Measurements from ENCODE around the gene SMC1B. TPM values are rescaled to one million over a fixed set of nuclear protein-coding genes. Genes with fewer than 3 reads are reported as not detected.

Gene SMC1B
- total and polyA plus RNA-seq, 2 experiments from 2014 or later: 0.10 TPM; not detected in 1

- Histone ChIP-seq H3K79me2 (no peaks in the 10 kb centered on the region), H3K4me3 (no peak overlapping the region), H3K9me2 (replicated peaks; ENCODE audit: insufficient read depth) (no peaks in the 10 kb centered on the region), H4K20me1 (ENCODE audit: insufficient read depth, poor library complexity, severe bottlenecking) (no peaks in the 10 kb centered on the region), H3K27me3 (no peaks in the 10 kb centered on the region), H3K27ac (peak overlapping the region; percentile 50), H3K36me3 (replicated peaks; ENCODE audit: insufficient read depth, low read depth) (no peaks in the 10 kb centered on the region), H3K4me1 (ENCODE audit: insufficient read depth) (peaks cover 46% of the 10 kb centered on the region), H2AFZ (no peak overlapping the region), H3K9me3 (ENCODE audit: low read depth) (no peaks in the 10 kb centered on the region), H3K4me2 (no peak overlapping the region)
- TF ChIP-seq EZH2 (IDR thresholded peaks at IDR 0.05; ENCODE audit: borderline replicate concordance): no peak
- 91% methylated on average over 4 of the region's 4 CpGs for WGBS (ENCODE audit: low lambda C conversion rate, missing lambda C conversion rate)
- no peak for DNase-seq (ENCODE audit: low spot score)
Measured at GRCh38 chr22:45455621-45456020, 42.2 kb upstream of the SMC1B start.

- H3K9me2 ChIP-seq (replicated peaks; ENCODE audit: insufficient read depth): no peaks in the 10 kb centered on the region
- H3K27ac ChIP-seq: peak overlapping the region; percentile 50
- 68% methylated on average over 14 of the region's 14 CpGs for WGBS (ENCODE audit: low lambda C conversion rate, missing lambda C conversion rate)
Measured at GRCh38 chr22:45455212-45455611, 41.8 kb upstream of the SMC1B start.

GRCh38 chr22:45454275-45454674, 40.9 kb upstream of the SMC1B start:
- WGBS (ENCODE audit: low lambda C conversion rate, missing lambda C conversion rate): 56% methylated on average over 4 of the region's 4 CpGs
- no peak overlapping the region for H3K4me3 ChIP-seq
- H3K9me3 ChIP-seq (ENCODE audit: low read depth): no peaks in the 10 kb centered on the region
- H3K4me1 ChIP-seq (ENCODE audit: insufficient read depth): peaks cover 44% of the 10 kb centered on the region
- TF ChIP-seq EZH2phosphoT487 (IDR thresholded peaks at IDR 0.05; ENCODE audit: low read depth, severe bottlenecking, unreplicated experiment): no peak
- TF ChIP-seq CTCF (IDR thresholded peaks at IDR 0.05; ENCODE audit: poor library complexity): no peak
- no peak for TF ChIP-seq EZH2 (IDR thresholded peaks at IDR 0.05; ENCODE audit: borderline replicate concordance)
- no peak for DNase-seq (ENCODE audit: low spot score)
- no peaks in the 10 kb centered on the region for H4K20me1 ChIP-seq (ENCODE audit: insufficient read depth, poor library complexity, severe bottlenecking)
- H3K27ac ChIP-seq: peak overlapping the region; percentile 50
- no peaks in the 10 kb centered on the region for H3K36me3 ChIP-seq (replicated peaks; ENCODE audit: insufficient read depth, low read depth)
- no peaks in the 10 kb centered on the region for H3K9me2 ChIP-seq (replicated peaks; ENCODE audit: insufficient read depth)
- no peak overlapping the region for H2AFZ ChIP-seq
- H3K27me3 ChIP-seq: no peaks in the 10 kb centered on the region
- no peaks in the 10 kb centered on the region for H3K79me2 ChIP-seq
- no peak overlapping the region for H3K4me2 ChIP-seq

More at GRCh38 chr22:45455212-45455611, 41.8 kb upstream of the SMC1B start:
- peaks cover 47% of the 10 kb centered on the region for H3K4me1 ChIP-seq (ENCODE audit: insufficient read depth)
- no peak overlapping the region for H3K4me3 ChIP-seq
- no peaks in the 10 kb centered on the region for H4K20me1 ChIP-seq (ENCODE audit: insufficient read depth, poor library complexity, severe bottlenecking)
- DNase-seq (ENCODE audit: low spot score): no peak
- no peak overlapping the region for H2AFZ ChIP-seq
- no peaks in the 10 kb centered on the region for H3K79me2 ChIP-seq
- H3K36me3 ChIP-seq (replicated peaks; ENCODE audit: insufficient read depth, low read depth): no peaks in the 10 kb centered on the region
- no peaks in the 10 kb centered on the region for H3K27me3 ChIP-seq
- H3K4me2 ChIP-seq: no peak overlapping the region
- no peaks in the 10 kb centered on the region for H3K9me3 ChIP-seq (ENCODE audit: low read depth)
- TF ChIP-seq EZH2phosphoT487 (IDR thresholded peaks at IDR 0.05; ENCODE audit: low read depth, severe bottlenecking, unreplicated experiment) (no peak), CTCF (IDR thresholded peaks at IDR 0.05; ENCODE audit: poor library complexity) (no peak), EZH2 (IDR thresholded peaks at IDR 0.05; ENCODE audit: borderline replicate concordance) (no peak)

- Histone ChIP-seq H3K27ac (peak overlapping the region; percentile 50), H3K4me2 (no peak overlapping the region), H3K9me3 (ENCODE audit: low read depth) (no peaks in the 10 kb centered on the region), H2AFZ (no peak overlapping the region), H3K27me3 (no peaks in the 10 kb centered on the region), H3K9me2 (replicated peaks; ENCODE audit: insufficient read depth) (no peaks in the 10 kb centered on the region), H3K4me3 (no peak overlapping the region), H3K79me2 (no peaks in the 10 kb centered on the region), H3K36me3 (replicated peaks; ENCODE audit: insufficient read depth, low read depth) (no peaks in the 10 kb centered on the region), H4K20me1 (ENCODE audit: insufficient read depth, poor library complexity, severe bottlenecking) (no peaks in the 10 kb centered on the region), H3K4me1 (ENCODE audit: insufficient read depth) (peaks cover 44% of the 10 kb centered on the region)
- no peak for TF ChIP-seq EZH2 (IDR thresholded peaks at IDR 0.05; ENCODE audit: borderline replicate concordance)
- no peak for TF ChIP-seq EZH2phosphoT487 (IDR thresholded peaks at IDR 0.05; ENCODE audit: low read depth, severe bottlenecking, unreplicated experiment)
- no peak for TF ChIP-seq CTCF (IDR thresholded peaks at IDR 0.05; ENCODE audit: poor library complexity)
- DNase-seq (ENCODE audit: low spot score): no peak
- 93% methylated on average over 6 of the region's 6 CpGs for WGBS (ENCODE audit: low lambda C conversion rate, missing lambda C conversion rate)
Measured at GRCh38 chr22:45453764-45454163, 40.4 kb upstream of the SMC1B start.

All from hepatocyte (in vitro differentiated cells).